ENCODE measurements around the gene TUBB2A.
"Not testable (repeated sequence)": the region's sequence is repeated elsewhere in the genome, so short reads cannot be mapped to it uniquely, and the experiment has no call there.

The TUBB2A gene

DNA sequence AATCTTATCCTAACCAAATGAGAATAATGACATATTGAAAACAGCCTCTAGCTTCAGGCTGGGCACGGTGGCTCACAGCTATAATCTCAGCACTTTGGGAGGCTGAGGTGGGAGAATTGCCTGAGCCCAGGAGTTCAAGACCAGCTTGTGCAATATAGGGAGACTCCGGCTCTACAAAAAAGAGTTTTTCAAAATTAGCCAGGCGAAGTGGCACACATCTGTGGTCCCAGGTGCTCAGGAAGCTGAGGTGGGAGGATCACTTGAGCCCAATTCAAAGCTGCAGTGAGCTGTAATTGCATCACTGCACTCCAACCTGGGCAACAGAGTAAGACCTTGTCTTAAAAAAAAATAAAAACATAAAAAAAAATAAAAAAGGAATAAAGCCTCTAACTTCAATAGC is 4.7 kb downstream of the TUBB2A start:
- DNase-seq, result no peak

DNA sequence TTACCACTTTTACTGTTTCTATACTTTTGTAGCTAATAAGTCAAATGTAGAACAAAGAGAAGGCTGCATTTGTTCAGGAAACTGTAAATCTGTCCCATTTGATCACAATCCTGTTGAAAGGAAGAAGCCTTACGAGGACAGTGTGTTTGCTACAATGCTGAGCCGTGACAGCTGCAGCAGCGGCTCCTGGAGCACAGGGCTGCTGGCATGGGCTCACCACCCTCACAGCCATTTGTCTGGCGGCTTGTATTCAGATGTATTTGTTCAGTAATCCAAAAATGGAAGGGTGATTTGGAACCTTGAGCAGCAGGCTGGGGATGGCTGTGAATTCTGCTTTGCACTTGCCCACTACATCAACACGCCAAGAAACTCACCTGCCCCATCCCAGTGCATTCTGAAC is 5.7 kb downstream of the TUBB2A start:
- DNase-seq, result peak; percentile 61

DNA sequence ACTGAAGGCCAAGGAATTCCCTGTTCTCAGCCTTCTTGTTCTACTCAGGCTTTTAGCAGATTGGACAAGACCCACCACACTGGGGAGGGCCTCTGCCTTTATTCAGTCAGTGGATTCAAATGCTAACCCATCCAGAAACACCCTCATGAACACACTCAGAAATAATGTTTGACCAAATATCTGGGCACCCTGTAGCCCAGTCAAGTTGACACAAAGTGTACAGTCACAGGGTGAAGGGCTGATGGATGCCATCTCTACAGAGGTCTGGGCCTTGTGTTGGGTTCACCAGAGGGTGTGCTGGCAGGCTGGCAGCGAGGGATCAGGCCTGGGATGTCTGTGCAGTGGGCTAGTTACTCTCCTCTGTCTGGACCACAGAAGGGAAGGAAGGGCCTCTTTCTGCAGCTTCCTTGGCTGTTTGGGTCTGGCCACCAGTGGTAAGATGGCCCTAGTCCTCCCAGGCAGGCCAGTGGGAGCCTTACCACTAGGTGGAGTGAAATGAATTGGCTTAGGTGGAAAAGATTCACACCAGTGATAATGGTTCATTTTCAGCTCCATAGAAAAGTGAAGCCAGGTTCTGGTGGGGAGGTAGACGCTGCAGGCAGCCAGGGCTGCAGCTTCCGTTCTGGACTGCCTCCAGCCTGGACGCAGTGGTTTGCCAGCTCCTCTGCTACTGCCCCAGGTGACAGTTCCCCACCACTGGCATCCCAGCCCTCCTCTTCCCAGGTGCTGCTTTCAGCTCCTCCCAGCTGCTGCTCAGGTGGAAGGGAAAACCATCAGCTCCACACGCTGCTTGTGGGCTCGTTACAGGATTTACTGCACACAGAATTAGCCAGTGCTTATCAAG is 9.2 kb downstream of the TUBB2A start:
- no peak for DNase-seq

DNA sequence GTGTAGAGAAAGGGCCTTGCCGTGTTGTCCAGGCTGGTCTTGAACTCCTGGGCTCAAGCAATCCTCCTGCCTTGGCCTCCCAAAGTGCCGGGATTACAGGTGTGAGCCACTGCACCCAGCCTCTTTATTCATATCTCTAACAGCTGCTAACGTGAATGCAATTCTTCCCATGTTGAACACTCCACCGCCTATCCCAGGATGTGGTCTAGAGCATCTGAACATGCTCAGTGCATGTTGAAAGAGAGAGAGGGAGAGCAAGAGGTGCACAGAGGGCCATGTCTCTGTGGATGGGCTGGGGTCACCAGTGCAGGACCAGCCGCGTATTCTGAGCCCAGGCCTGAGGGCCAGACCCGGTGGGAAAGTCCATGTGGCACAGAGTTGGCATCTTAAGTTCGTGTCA is 12.8 kb downstream of the TUBB2A start:
- DNase-seq, result no peak

DNA sequence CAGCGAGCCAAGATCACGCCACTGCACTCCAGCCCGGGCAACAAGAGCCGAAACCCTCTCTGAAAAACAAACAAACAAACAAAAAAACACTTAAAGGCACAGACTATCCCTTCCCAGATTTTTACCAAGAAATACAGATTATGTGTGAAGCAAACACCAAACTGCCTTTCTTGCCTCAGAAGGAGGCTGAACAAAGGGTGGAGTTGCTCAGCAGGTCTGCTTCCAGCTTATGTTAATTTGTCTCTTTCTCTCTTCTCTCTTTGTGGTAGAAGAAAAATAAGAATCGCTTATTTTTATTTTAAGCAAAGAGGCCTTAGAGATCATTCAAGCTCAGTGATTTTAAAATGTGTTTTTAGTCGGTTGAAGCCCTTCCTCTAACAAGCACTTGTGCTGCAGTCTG is 14.2 kb downstream of the TUBB2A start:
- DNase-seq, result no peak

DNA sequence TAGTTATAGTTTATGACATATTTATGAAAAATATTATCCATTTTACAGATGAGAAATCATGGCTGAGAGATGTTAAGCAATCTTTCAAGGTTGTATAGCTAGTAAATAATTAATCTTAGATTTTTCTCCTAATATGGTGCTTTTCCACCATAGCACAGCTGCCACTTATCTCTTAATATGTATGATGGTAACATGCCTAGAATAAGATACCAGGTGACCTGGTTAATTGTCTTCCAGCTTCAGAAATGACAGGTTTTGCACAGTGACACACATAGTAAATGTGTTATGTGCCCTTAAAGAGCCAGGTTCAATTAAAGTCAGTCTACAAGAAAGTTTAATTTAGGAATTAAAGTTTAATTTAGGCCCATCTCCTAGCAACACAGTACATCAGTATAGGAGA is 14.8 kb downstream of the TUBB2A start:
- no peak for DNase-seq

DNA sequence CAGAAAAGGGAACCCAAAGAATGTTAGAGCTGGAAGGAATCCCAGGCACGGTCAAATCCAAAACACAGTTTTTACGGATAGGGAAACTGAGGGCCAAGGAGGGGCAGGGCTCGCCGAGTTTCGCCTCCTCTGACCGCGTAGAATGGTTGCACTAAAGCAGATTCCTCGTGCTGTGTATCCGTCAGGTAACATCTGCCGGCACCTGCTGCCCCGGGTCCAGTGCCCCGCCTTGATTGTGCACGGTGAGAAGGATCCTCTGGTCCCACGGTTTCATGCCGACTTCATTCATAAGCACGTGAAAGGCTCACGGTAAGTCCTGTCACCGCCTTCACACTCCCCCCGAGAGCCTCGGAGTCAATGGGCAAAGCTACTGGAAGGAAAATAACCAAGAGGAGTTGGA is 17.1 kb downstream of the TUBB2A start:
- no peak for DNase-seq

DNA sequence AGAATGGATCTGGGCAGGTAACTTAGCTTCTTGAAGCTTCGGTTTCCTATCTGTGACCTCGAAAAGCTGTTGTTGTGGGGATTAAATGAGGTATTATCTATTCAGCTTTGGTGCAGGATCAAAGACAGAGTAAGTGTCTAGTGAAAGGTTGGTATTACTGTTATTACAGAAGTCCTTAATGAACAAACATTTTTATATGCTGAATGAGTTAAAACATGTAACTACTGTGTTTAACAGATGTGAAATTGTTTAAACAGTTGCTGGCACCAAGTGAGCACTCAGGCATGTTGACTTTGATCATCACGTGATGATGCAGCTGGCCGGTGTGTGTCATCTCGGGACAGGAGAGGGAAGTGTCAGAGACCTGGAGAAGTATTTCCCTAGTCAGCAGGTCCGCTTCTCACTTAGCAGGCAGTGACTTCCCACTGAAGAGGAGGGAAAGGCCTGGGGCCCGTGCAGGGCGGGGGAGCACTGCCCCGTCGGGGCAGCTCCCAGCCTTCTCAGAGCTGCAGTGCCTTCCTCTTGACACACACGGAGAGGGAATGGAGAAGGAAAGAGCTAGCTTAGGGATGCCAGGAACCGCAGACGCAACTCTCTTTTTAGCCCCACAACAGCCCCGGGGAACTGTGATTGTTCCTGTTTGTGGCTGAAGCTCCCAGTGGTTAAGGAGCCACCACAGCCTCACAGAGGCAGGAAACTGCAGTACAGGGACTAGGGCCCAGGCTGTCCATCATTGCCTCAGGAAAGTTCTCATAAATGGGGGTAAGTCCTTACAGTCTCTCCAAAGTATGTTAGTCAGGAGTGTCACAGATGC is 18.0 kb downstream of the TUBB2A start:
- peak; percentile 91 for DNase-seq

DNA sequence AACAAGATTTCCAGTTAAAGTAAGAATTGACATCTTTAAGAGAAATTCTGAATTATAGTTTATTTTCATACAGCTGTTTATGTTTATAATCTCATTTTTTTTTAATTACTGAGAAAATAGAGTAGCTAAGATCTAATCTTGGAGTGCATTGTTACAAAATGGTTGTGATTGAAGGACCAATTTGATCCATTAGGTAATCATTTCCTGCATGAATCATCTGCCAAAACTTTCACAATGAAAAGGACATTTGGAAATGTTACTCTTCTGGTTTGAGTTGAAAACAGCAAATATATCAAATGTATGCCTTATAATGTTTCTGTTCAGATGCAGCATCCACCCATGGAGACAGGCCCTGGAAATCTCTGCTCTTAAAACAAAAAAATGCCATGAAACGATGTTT is 19.0 kb downstream of the TUBB2A start:
- no peak for DNase-seq

DNA sequence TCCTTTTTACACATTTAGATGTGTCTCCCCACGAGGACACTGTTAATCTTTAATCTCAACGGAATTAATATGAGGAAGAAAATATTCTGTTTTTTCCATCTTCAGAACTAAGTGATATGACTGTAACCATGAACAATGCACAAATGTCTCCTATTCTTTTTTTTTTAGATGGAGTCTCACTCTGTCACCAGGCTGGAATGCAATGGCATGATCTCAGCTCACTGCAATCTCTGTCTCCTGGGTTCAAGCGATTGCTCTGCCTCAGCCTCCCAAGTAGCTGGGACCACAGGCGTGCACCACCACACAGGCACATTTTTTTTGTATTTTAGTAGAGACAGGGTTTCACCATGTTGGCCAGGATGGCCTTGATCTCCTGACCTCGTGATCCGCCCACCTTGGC is 19.5 kb downstream of the TUBB2A start:
- not testable (repeated sequence) for DNase-seq

DNA sequence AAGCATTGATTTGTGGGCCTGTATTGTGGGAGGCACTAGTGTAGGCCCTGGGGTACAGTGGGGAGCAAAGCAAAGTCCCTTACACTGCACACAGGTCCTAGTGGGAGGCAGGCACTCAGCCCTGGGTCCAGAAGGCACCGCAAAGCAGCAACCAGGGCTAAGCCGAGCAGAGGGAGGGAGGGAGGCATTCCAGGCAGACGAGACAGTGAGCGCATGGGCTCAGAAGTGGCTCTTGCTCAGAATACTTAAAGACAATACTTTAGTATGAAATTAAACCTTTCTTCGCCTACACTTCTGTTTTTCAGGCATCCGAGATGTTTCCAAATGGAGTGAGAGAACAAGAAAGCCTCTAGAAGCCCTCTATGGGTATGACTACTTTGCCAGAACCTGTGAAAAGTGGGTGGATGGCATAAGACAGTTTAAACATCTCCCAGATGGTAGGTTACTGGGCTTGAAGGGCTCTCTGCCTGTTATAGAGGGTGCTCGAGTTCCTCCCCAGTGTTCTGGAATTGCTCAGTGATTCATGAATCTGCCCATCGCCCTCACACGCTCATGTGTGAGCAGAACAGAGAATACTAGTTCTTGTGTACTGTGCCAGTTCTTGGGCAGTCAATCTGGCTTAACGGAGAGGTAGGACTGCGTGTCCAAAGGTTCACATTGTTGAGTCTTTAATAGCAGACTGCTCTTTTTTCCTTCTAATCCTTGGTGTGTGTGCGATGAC is 20.1 kb downstream of the TUBB2A start:
- no peak for DNase-seq

DNA sequence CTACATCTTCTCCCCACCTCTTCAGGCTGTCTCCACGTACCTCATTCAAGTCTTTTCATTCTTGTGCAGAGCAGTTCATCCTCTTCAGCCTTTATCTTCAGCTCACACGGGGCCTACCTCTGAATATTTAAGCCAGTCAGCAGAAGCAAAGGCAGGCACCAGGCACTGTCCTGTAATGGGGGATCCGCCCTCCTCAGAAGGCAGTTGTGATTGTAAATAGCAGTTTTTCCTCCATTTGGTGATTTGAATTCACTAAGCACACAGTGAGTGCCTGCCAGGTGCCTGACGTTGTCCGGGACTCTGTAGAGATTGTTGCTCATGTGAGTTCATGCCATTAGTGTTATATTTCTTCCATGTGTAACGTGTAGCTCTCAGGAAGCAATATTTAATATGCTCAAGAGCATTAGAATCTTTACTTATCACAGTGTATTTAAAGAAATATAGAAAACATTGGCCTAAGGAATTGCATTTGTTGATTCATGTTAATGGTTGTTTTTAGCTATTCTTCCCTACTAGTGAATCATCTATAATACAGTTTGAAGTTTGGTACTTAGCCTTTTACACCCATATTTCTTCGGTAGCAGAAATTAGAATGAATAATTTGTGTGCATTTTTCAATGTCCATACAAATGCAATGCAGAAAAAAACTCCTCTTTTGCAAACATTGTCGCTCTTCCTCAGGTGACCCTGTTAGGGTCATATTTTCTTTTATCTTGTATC is 20.9 kb downstream of the TUBB2A start:
- peak; percentile 16 for DNase-seq

DNA sequence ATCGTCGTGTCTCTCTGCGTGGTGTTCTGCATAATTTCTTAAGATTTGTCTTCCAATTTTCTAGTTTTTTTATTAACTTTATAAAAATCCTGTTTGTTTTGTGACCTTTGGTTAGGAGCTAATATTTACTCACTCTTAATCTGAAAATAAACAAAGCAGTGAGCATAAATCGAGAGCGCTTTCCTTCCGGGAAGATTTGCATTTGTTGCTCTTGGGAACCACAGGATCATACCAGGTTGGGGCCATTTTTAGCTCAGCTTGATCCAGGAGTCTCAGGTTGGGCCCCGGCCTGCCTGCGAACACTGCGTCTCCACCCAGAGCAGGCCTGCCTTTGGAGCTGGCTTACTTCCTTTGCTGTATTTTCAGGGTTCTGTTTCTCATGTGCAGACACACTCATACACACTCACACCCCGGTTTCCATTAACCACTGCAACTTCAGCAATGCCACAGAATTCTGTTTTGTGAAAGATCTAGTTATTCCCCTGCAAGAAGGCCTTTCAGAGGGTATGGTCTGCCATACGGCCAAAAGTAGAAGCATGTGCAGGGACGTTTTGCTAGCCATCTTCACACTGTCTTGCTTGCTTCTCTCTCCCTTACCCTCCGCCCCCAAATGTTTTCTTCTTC is 21.6 kb downstream of the TUBB2A start:
- peak; percentile 76 for DNase-seq

DNA sequence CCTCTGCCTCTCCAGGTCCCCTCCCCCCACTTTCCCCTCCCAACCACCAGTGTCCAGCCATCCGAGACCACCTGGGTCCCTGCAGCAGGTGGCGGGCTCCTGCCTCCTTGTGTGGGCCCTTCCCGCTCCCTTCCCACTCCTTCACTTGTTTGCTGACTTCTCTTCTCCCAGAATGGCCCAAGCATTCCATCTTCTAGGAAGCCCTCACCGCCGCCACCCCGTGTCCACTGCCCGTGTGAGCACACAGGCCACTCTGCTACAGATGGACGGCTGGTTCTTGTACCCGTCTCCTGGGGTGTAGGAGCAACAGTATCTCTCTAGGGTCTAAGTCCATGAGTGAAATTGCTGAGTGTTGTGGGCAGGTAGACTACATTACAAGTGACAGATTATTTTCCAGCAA is 23.8 kb downstream of the TUBB2A start:
- DNase-seq, result no peak

DNA sequence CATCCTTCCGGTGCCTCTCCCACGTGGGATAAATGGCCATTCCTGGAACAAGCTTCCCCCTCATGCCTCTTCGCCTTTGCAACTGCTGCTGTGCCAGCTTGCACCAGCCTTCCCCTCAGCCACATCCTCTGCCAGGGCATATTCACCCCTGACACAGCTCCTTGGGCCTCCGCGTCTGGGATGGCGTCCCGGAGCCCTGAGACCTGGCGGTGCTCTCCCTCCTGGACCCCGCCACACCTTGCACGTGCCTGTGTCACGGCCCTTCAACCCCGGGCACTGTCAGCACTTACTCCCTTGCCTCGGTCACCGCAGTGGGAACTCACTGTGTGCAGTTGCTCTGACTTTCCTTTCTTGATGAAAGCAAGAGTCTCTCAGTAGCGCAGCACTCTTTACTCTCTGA is 25.6 kb downstream of the TUBB2A start:
- DNase-seq, result no peak

DNA sequence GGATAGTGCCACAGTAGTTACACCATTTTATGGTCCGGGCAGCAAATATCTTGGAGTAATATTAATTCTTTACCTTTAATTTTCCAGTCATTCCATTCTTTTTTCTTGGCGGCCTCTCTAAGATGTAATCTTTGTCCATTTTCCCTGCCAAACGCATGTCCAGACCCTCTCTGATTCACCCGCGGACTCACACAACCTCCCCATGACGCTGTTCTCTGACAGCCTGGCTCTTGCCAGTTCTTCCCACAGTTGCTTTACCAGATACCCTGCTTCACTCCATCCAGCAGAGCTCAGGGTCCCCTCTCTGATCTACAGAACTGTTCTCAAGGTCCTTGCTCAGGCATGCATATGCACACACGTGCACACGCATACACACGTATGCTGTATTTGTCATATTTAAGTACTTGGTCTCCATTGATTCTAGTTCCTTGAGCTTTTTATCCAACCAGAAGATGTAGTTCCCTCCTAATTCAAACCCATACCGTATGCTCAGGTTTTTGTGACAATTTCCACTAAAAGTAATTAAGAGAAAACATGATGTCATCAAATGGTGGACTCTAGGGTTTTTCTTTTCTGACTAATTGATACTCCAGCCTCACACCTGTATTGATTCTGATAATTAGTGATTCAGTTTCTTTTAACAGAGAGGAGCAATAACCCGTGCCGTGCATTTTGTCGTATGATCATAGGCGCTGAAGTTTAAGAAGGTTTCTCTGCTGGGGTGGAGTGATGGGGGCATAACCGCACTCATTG is 28.8 kb downstream of the TUBB2A start:
- no peak for DNase-seq

DNA sequence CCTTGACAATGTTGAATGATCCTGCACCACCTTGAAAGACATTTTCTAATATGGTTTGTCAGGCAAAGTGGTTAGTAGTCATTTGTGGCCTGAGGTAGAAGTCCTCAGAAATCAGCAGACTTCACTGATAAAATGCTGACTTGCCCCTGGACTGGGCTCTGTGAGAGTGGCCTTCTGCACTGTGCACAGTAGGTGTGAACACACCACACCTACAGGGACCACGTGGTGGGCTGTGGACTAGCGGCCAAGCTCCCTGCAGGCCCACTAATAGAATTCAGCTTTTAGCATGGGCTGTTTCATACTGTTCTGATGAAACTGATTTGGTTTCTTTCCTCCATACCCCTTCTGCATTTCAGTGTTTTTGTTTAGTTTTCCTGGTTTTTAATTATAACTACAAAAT is 31.5 kb downstream of the TUBB2A start:
- no peak for DNase-seq

DNA sequence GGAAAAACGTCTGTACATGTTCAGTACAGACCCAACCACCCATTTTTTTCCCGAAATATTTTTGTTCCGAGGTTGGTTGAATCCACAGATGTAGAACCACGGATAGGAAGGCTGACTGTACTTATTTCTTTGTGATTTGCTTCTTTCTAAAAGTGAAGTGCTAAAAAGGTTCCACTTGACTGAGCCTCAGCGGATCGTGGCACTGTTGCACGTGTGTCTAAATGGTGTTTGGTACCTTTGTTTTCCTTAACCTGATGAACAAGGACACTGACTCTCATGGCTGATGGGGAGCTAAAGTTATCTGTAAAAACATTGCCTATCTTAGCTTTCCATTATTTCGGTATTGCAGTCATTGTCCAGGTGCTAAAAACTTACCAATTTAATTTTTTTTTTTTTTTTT is 32.7 kb downstream of the TUBB2A start:
- DNase-seq, result no peak

DNA sequence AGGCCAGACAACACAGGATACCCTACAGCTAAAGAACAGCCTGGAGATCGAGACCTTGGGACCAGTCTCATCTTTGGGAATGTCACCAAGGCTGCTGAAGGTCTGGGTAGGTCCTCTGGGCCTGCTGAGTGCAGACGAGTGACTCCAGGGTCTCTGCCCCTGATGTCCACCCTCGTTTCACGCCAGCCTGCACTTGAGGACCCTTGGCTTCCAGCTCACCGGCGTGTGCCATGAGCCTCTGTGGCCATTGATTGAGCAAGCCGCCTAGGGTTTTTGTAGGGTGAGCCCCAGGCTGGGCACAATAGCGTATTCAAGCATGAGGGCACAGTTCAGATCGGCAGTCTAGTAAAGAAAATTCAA is 34.5 kb downstream of the TUBB2A start:
- DNase-seq, result no peak

DNA sequence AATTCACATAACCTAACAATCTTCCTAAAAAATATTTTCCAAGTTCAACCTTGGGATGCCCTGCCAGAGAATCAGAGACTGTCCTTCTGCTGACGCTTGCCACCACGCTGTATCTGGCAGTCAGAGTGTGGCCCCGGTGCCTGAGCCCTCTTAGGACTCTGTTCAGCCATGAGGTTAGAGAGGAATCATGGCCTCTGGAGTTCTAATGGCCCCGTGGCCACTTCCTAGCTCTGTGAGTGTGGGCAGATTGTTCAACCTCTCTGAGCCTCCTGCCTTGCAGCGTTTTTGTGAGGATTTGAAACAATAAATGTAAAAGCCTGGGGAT is 36.6 kb downstream of the TUBB2A start:
- DNase-seq, result no peak

DNA sequence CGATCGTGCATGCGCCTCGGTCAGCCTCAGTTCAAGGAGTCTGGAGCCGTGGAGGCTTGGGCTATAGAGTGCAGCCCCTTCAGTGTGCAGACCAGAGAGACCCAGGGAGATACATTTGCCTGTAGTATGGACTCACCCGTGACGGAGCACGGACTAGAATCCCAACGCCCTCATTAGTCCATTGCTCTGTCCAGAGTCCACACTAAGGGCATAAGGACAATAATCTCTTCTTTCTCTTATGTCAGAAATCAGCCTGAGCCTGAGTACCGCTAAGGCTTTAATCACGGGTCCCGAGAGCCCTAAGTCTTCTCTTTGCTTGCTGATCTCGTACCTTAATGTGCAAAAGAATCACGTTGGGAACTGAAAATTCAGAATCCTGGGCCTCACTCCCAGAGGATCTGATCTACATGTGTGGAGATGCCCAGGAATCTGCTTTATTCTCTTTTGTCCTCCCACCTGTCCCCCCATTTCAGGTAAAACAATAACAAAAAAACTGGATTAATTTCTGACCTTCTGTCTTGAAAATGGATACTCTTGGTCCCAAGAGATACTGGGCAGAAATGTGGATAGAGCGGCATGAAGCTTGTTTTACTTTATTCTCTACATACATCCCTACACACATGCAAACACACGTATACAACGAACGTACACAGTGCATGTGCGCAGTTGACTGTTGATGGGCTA is 38.2 kb downstream of the TUBB2A start:
- DNase-seq, result peak; percentile 25
